ENCODE measurements around the gene RAB13. TPM values are rescaled to one million over a fixed set of nuclear protein-coding genes. Genes with fewer than 3 reads are reported as not detected.

The RAB13 gene
- total and polyA plus RNA-seq, 2 experiments from 2014 or later: 25.9 to 98.7 TPM

DNA sequence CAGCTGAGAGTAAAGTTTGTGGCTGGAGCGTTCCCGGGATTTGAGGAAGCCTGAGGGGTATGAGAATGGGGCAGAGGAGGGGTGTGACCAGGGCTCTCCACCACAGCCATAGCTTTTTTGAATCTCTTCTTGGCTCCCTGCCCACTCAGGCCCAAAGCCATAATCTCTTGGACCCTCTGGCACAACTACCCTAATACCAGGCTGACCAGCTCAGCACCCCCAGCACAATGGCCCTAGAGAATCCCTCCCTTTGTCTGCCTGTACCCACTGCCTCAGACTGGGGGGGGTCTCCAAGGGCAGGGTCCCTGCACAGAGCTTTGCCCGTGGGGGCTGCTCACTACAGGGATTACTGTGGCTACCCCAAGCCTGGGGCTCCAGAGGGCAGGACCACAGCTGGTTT is 47.1 kb downstream of the RAB13 start:
- Histone ChIP-seq H2AFZ (no peak overlapping the region), H3K79me2 (peaks cover 8% of the 10 kb centered on the region), H3K4me2 (no peak overlapping the region), H3K4me1 (ENCODE audit: insufficient read depth) (no peaks in the 10 kb centered on the region), H3K4me3 (no peak overlapping the region), H3K9me3 (ENCODE audit: low read depth) (no peaks in the 10 kb centered on the region), H3K9me2 (replicated peaks; ENCODE audit: insufficient read depth) (no peaks in the 10 kb centered on the region), H3K27me3 (no peaks in the 10 kb centered on the region), H3K27ac (no peak overlapping the region), H3K36me3 (replicated peaks; ENCODE audit: insufficient read depth, low read depth) (no peaks in the 10 kb centered on the region), H4K20me1 (ENCODE audit: insufficient read depth, poor library complexity, severe bottlenecking) (no peaks in the 10 kb centered on the region)
- WGBS (ENCODE audit: low lambda C conversion rate, missing lambda C conversion rate): 97% methylated on average over 3 of the region's 3 CpGs
- no peak for DNase-seq (ENCODE audit: low spot score)
- no peak for TF ChIP-seq EZH2phosphoT487 (IDR thresholded peaks at IDR 0.05; ENCODE audit: low read depth, severe bottlenecking, unreplicated experiment)
- TF ChIP-seq, protein P1, sequence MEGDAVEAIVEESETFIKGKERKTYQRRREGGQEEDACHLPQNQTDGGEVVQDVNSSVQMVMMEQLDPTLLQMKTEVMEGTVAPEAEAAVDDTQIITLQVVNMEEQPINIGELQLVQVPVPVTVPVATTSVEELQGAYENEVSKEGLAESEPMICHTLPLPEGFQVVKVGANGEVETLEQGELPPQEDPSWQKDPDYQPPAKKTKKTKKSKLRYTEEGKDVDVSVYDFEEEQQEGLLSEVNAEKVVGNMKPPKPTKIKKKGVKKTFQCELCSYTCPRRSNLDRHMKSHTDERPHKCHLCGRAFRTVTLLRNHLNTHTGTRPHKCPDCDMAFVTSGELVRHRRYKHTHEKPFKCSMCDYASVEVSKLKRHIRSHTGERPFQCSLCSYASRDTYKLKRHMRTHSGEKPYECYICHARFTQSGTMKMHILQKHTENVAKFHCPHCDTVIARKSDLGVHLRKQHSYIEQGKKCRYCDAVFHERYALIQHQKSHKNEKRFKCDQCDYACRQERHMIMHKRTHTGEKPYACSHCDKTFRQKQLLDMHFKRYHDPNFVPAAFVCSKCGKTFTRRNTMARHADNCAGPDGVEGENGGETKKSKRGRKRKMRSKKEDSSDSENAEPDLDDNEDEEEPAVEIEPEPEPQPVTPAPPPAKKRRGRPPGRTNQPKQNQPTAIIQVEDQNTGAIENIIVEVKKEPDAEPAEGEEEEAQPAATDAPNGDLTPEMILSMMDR (IDR thresholded peaks at IDR 0.05; ENCODE audit: poor library complexity): no peak
- TF ChIP-seq EZH2 (IDR thresholded peaks at IDR 0.05; ENCODE audit: borderline replicate concordance): no peak

DNA sequence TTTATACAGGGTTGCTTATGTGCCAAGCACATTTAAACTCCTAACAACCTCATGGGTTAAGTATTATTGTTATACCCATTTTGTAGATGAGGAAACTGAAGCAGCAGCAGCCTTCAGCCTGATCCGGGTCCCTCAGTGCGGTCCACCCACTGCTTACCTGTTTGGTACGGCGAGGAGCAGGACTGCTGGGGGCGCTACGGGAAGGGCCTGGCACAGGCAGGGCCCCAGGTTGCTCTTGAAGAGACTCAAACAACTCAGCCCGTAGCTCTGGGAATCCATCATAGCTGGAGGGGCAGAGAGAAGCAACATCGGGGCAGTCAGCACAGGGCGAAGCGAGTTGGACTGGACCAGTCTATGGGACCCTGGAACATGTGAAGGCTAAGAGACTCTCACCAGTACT is 48.8 kb downstream of the RAB13 start:
- Histone ChIP-seq H3K4me2 (no peak overlapping the region), H3K79me2 (no peaks in the 10 kb centered on the region)

DNA sequence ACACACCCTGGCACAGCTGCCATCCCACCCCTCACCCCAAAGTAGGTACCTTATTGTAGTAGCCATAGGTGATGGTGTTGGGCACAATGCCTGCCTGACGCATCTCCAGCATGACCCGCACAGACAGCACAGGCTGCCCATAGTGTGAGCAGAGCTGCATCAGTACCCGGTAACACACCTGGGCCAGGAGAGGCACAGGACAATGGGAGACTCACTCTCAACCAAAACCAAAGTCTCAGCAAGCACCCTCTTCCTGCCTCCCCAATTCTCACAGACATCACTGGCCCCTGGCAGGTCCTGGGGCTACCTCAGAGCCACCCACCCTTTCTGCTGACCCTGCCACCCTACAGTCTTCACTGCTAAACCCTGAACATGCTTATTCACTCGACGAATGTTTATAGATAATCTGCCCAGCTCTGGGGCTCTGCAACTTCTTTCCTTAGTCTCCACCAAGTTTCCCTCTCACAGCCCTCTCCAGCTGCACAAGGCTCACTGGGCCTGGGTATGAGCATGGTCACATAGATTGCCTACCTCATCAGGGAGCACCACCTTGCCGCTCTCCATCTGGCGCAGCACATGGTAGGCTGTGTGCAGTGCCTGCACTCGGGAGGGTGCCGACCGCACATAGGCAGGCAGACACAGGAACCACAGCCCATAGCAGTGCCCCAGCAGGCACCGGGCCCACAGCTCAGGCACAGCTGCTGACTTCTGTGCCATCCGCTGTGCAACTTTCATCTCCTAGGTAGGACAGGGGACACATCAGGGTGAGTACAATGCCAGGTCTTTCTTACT is 49.9 kb downstream of the RAB13 start:
- Histone ChIP-seq H3K27ac (no peak overlapping the region), H3K36me3 (replicated peaks; ENCODE audit: insufficient read depth, low read depth) (no peaks in the 10 kb centered on the region)

More for the DNA sequence above, 48.8 kb downstream of the RAB13 start:
- no peak overlapping the region for H3K4me3 ChIP-seq
- H4K20me1 ChIP-seq (ENCODE audit: insufficient read depth, poor library complexity, severe bottlenecking): no peaks in the 10 kb centered on the region
- no peak for DNase-seq (ENCODE audit: low spot score)
- no peaks in the 10 kb centered on the region for H3K36me3 ChIP-seq (replicated peaks; ENCODE audit: insufficient read depth, low read depth)
- H3K9me3 ChIP-seq (ENCODE audit: low read depth): no peaks in the 10 kb centered on the region
- TF ChIP-seq, protein P1 (IDR thresholded peaks at IDR 0.05; ENCODE audit: poor library complexity): no peak
- no peak for TF ChIP-seq EZH2 (IDR thresholded peaks at IDR 0.05; ENCODE audit: borderline replicate concordance)
- no peak for TF ChIP-seq EZH2phosphoT487 (IDR thresholded peaks at IDR 0.05; ENCODE audit: low read depth, severe bottlenecking, unreplicated experiment)
- H2AFZ ChIP-seq: no peak overlapping the region
- no peaks in the 10 kb centered on the region for H3K4me1 ChIP-seq (ENCODE audit: insufficient read depth)
- WGBS (ENCODE audit: low lambda C conversion rate, missing lambda C conversion rate): 98% methylated on average over 10 of the region's 10 CpGs
- H3K9me2 ChIP-seq (replicated peaks; ENCODE audit: insufficient read depth): no peaks in the 10 kb centered on the region
- H3K27ac ChIP-seq: no peak overlapping the region
- H3K27me3 ChIP-seq: no peaks in the 10 kb centered on the region

More for the DNA sequence above, 49.9 kb downstream of the RAB13 start:
- DNase-seq (ENCODE audit: low spot score): no peak
- H3K9me2 ChIP-seq (replicated peaks; ENCODE audit: insufficient read depth): no peaks in the 10 kb centered on the region
- no peaks in the 10 kb centered on the region for H3K9me3 ChIP-seq (ENCODE audit: low read depth)
- H3K4me1 ChIP-seq (ENCODE audit: insufficient read depth): no peaks in the 10 kb centered on the region
- H3K4me3 ChIP-seq: no peak overlapping the region
- WGBS (ENCODE audit: low lambda C conversion rate, missing lambda C conversion rate): 98% methylated on average over 12 of the region's 12 CpGs
- H3K79me2 ChIP-seq: no peaks in the 10 kb centered on the region
- H4K20me1 ChIP-seq (ENCODE audit: insufficient read depth, poor library complexity, severe bottlenecking): no peaks in the 10 kb centered on the region
- H3K27me3 ChIP-seq: no peaks in the 10 kb centered on the region
- no peak overlapping the region for H2AFZ ChIP-seq
- no peak overlapping the region for H3K4me2 ChIP-seq
- TF ChIP-seq EZH2phosphoT487 (IDR thresholded peaks at IDR 0.05; ENCODE audit: low read depth, severe bottlenecking, unreplicated experiment) (no peak), EZH2 (IDR thresholded peaks at IDR 0.05; ENCODE audit: borderline replicate concordance) (no peak)
- TF ChIP-seq, protein P1 (IDR thresholded peaks at IDR 0.05; ENCODE audit: poor library complexity): no peak
